Right renal pelvis (tissue), 4 donors: ENCODE results near the gene SLC12A2. TPM values are rescaled to one million over a fixed set of nuclear protein-coding genes. Genes with fewer than 3 reads are reported as not detected.

Source experiments
- DNase-seq, 4 donors: peaks; one replicate each; pipeline ENCODE4 v3.0.0-alpha.2; 2013; ENCODE audit warnings: low read depth in 4 of 4, low spot score in 3 of 4, missing footprints in 1 of 4
- polyA plus RNA-seq, 4 donors: library from polyadenylated mRNA; unstranded; fragments of 120-200 nt; gene quantifications; one replicate each; pipeline ENCODE4 v1.2.1, GENCODE V29; 2013; ENCODE audit not compliant: insufficient read length in 4 of 4

The SLC12A2 gene
- polyA plus RNA-seq, 4 donors: 31.5 to 42.5 (median 38.9) TPM

DNA sequence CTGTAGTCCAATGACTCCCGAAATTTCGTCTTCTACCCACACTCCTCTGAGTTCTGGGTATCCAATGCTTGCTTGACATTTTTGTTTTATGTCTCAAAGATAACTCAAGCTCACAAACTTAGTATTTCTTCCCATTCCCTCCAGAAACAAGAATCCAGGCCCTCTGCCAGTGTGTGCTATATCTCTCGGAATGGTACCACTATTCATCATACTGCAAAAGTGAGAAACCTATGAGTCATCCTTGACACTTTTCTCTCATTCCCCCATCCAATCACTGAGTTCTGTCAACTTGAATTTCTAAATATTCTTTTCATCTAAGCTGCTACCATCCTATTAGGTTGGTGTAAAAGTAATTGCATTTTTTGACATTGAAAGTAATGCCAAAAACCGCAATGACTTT lies 9.8 kb downstream of the SLC12A2 start:
- DNase-seq: no peak

GRCh38 chr5:128097224-128097623 lies 13.7 kb downstream of the SLC12A2 start:
- no peak for DNase-seq

DNA sequence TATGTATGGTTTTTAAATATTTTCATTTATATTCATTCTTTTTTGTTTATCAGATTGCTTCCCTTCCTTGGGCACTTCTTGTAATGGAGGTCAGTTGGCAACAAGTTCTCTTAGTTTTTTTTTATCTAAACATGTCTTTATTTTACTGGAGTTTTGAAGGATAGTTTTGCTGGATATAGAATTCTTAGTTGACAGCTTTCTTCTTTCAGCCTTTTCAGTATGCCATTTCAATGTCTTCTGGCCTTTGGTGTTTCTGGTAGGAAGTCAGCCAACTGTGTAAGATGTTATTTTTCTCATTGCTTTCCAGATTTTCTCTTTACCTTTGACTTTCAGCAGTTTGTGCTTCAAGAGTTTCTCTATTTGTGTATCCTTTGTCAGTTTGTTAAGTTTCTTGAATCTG lies 14.2 kb downstream of the SLC12A2 start:
- DNase-seq: no peak

DNA sequence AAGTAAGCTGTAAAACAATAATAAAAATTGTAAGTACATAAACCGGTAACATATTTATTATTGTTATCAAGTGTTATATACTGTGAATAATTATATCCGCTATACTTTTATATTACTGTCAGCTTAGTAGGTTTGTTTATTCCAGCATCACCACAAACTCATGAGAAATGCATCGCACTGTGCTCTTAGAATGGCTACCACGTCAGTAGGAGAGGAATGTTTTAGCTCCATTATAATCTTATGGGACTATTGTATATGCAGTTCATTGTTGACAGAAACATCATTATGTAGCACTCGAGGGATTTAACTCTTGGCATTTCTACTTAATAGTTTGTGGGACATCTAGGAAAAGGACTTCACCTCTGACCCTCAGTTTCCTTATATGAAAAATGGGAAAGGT lies 16.4 kb downstream of the SLC12A2 start:
- DNase-seq: no peak

DNA sequence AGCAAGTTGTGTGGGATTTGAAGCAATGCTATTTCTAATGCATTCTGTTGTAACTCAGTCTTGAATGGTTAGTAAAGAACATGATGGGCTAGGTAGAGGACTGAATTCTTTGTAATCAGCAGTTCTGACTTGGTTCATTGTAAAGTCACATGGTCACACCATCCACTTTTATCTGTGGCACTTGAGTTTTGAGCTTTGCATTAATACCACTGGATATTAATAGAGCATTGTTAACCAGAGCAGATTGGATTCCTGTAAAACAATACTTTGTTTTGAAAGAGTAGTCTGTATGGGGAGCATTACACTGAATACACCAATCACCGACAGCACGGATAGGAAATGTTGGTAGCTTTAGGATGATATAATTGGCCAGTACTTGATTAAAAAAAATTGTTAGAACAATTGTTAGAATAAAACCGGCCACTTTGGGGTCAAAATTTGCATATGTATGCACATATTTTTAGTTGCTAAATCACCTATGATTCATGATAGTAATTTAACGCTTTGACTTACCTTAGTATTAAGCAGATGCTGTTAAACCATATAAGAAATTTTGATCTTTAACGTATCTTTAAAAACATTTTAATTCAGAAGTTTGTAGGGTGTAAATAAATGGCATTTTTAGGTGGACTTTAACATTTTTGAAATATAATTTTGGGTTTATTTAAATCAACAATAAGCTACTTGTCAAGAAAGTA lies 17.4 kb downstream of the SLC12A2 start:
- DNase-seq: no peak

- no peak for DNase-seq
These were observed 18.1 kb downstream of the SLC12A2 start for GRCh38 chr5:128101676-128102075.

GRCh38 chr5:128105203-128105602 lies 21.6 kb downstream of the SLC12A2 start:
- DNase-seq: no peak

DNA sequence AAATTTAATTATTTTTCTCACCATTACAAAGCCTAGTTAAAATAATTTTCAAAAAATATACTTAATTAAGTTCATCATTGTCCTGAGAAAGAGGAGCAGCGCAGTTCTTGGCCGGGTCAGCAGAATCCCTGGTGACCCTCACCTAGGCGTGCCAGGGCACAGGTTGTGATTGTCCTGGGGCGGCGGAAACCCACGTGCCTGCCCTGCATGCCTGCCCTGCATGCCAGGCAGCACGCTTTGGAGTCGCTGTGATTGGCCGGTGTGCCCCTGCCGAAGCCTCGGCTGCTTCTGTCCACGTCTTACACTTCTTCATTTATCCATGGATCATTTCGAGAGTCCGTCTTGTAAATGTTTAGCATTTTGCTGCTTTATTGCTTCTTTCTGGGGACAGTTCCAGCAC lies 25.6 kb downstream of the SLC12A2 start:
- DNase-seq: no peak

GRCh38 chr5:128109766-128110165 lies 26.2 kb downstream of the SLC12A2 start:
- DNase-seq: no peak

DNA sequence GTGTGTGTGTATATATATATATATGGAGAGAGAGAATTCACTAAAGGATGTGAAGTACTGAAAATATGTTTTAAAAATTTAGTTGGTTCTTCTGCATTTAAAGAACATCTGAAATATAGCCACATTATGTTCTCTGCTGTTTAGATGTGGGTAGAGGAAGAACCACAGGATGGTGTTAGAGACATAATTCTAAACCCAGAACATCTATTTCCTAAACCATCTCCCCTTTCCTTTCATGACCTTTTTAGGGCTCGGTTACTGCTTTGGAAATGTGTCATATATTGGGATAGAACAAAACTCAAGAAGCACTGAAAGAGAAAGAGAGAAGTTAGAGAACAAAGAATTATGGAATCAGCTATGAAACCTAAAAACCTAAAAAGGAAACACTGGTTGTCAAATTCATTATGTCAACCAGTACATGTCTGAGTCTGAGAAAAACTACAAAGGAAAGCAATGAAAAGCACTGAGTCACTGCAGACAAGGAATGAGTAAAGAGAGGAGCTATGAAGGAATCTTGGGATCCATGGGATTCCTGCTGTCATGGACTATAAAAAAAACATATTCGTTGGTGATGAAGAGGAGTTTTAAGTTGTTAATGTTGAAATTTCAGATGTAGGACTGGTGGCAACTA lies 28.4 kb downstream of the SLC12A2 start:
- no peak for DNase-seq

GRCh38 chr5:128116445-128116844 lies 32.9 kb downstream of the SLC12A2 start:
- no peak for DNase-seq

GRCh38 chr5:128118214-128118613 lies 34.6 kb downstream of the SLC12A2 start:
- no peak for DNase-seq

DNA sequence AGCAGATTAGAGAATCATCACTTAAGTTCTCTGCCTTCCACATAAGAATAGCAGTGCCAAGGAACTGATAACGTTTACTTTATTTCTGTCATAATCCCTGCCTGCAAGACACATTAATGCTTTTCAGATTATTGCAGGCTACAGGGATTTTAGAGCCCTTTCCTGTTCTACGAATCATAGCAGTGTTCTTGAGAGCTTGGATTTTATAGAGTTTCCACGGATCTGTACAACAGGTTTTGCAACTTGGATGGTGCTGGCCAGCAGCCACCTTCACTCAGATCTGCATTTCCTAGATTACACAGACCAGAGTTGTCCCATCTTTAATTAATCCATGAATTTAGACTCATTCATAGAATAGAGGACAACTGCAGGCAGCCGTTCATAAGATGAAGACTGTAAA lies 38.1 kb downstream of the SLC12A2 start:
- no peak for DNase-seq

GRCh38 chr5:128123936-128124335 lies 40.4 kb downstream of the SLC12A2 start:
- DNase-seq: no peak

GRCh38 chr5:128126241-128126640 lies 42.7 kb downstream of the SLC12A2 start:
- DNase-seq: no peak

DNA sequence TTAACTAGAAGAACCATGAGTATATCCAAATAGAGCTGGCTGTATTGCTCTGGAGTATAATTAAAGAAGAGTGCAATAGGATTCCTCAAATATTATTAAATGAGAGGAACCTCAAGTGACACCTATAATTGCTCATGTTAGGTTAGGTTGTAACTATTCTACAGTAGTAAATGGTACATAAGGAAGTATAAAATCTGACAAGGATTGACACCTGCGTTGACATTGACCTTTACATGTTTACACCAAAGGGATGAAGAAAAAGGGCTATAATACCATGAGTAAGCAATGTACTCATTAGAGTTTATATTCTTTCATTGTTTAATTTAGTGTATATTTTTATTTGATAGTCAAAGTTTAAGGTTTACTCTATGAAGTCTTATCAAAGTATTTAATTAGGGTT lies 48.9 kb downstream of the SLC12A2 start:
- no peak for DNase-seq

DNA sequence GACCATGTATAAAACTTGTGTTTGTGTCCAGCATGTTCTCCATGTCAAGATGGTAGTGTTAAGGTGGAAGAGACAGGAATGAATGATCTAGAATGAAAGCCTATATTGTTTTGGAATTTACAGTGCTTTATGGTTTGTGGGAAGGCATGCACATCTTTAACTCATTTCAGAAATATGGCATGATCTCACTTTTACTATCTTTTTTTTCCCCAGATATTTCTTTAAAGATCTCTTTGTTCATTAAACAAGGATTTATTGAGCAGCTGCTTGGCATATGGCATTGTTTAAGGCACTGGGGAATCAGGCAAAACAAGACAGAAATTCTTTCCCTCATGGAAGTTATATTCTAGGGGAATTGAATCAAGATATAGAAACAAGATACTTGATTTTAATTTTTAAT lies 51.7 kb downstream of the SLC12A2 start:
- no peak for DNase-seq

GRCh38 chr5:128143911-128144310 lies 60.3 kb downstream of the SLC12A2 start:
- no peak for DNase-seq

DNA sequence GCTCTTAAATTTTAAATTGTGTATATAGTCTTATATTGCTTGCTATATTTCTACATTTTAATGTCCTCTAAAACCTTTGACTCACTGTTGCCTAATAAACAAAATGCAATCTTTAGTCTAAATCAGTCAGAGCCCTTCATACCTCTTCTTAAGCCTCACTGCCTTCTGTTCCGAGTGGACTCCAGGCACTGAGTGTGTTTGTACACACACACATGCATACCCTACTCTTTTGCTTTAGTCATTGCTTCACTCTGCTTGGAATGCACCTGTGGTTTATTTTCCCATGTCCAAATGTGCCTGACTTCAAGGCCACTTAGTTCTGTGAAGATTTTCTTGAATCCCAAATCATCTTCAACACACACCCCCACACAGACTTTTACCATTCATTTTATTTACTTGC lies 60.9 kb downstream of the SLC12A2 start:
- DNase-seq: no peak

GRCh38 chr5:128146671-128147070 lies 63.1 kb downstream of the SLC12A2 start:
- no peak for DNase-seq

DNA sequence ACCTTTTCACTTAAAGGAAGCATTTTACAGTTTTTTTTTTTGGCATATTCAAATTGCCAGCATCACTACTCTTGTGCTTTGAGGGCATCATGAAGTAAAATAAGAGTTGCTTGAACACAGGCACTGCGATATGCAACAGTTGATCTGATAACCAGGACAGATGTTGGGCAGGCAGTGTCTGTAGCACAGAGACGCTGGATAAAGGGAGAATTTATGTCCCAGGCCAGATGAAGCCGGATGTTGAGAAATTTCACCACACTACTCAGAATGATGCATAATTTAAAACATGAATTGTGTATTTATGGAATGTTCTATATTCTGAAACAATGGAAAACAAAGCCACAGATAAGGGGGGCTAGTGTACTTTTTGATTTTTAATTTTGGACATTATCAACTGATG lies 71.4 kb downstream of the SLC12A2 start:
- no peak for DNase-seq

DNA sequence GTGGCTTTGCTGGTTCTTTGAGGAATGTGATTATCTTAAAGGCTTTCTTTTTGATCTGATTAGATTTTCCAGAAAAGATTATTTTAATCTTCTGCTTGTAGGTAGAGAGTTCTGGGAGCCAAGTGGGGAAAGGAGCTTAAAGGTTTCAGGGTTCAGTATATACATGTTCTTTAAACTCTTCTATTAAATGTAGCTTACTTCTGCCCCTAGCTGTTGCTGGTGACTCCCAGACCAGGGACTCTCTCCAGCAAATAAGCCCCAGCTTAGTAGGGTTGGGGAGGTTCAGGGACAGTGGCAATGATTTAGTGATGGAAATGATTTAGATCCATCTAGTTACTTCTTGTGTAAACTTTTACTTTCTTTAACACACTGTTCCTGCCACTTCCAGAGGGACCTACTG lies 72.2 kb downstream of the SLC12A2 start:
- DNase-seq: no peak

GRCh38 chr5:128156521-128156920 lies 73.0 kb downstream of the SLC12A2 start:
- no peak for DNase-seq
